ENCODE measurements around the gene DNAJC5G.

DNA sequence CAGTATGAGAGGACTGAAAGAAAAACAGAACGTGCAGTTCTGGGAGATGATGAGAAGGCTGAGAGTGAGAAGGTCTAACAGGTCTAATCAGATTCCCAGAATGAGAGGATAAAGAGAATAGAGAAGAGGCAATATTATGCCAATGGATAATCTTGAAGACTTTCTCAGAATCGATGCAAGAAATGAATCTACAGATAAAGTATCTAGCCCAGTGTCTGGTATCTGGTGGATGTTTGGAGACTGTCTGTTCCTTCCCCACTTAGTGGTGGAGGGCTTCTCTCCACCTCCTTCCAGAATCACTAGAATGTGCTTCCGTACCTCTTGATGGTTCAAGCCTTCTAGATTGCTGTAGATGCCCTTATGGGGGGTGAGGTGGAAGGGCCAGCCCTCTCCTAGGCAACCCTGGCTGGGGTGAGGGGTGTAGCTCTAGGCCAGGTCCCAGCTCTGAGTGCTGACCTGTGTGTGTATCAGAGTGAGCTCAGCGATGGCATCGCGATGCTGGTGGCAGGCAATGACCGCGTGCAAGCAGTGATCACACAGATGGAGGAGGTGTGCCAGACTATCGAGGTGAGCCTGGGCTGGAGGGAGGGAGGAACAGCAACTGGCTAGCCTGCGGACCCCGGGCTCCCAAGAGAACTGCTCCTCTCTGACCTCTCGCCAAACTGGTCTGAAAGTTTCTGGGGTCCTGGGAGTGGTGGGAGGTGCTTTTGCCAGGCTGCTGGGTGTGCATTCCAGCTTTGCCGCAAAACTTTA lies 29.4 kb downstream of the DNAJC5G start:
- TF ChIP-seq, protein P1, sequence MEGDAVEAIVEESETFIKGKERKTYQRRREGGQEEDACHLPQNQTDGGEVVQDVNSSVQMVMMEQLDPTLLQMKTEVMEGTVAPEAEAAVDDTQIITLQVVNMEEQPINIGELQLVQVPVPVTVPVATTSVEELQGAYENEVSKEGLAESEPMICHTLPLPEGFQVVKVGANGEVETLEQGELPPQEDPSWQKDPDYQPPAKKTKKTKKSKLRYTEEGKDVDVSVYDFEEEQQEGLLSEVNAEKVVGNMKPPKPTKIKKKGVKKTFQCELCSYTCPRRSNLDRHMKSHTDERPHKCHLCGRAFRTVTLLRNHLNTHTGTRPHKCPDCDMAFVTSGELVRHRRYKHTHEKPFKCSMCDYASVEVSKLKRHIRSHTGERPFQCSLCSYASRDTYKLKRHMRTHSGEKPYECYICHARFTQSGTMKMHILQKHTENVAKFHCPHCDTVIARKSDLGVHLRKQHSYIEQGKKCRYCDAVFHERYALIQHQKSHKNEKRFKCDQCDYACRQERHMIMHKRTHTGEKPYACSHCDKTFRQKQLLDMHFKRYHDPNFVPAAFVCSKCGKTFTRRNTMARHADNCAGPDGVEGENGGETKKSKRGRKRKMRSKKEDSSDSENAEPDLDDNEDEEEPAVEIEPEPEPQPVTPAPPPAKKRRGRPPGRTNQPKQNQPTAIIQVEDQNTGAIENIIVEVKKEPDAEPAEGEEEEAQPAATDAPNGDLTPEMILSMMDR (IDR thresholded peaks at IDR 0.05; ENCODE audit: low read depth, low read length), result no peak
- TF ChIP-seq EZH2phosphoT487 (IDR thresholded peaks at IDR 0.05; ENCODE audit: low read depth), result no peak
